HepG2 (cell line): Measurements from ENCODE around the gene CERS4. TPM values are rescaled to one million over a fixed set of nuclear protein-coding genes. Genes with fewer than 3 reads are reported as not detected.

ENCODE experiments used
- AHDC1 ChIP-seq: sonication (generic); formaldehyde crosslinking; IDR thresholded peaks from 2 replicates; pipeline ENCODE4 v1.5.1; 2020; ENCODE audit warnings: mild to moderate bottlenecking, missing genetic modification reagents, borderline replicate concordance
- FOXO1 ChIP-seq: sonication (generic); formaldehyde crosslinking; IDR thresholded peaks from 2 replicates; pipeline ENCODE4 v1.4.0; 2020; ENCODE audit warnings: missing genetic modification reagents
- MTA1 ChIP-seq: sonication (generic); formaldehyde crosslinking; IDR thresholded peaks from 2 replicates; pipeline ENCODE4 v1.4.0; 2020; ENCODE audit warnings: missing genetic modification reagents, mild to moderate bottlenecking, borderline replicate concordance
- POGZ ChIP-seq: sonication (generic); formaldehyde crosslinking; IDR thresholded peaks from 2 replicates; pipeline ENCODE4 v1.4.0; 2020; ENCODE audit warnings: mild to moderate bottlenecking, missing genetic modification reagents
- TERF1 ChIP-seq: sonication (generic); formaldehyde crosslinking; IDR thresholded peaks from 2 replicates; pipeline ENCODE4 v1.8.0; 2022; ENCODE audit warnings: mild to moderate bottlenecking, missing genetic modification reagents, moderate library complexity
- ZNF446 ChIP-seq: sonication (generic); formaldehyde crosslinking; IDR thresholded peaks from 2 replicates; pipeline ENCODE4 v1.5.0; 2020; ENCODE audit warnings: mild to moderate bottlenecking, missing genetic modification reagents
- ZNF564 ChIP-seq: sonication (generic); formaldehyde crosslinking; IDR thresholded peaks from 2 replicates; pipeline ENCODE4 v1.8.1; 2023; ENCODE audit warnings: mild to moderate bottlenecking, missing genetic modification reagents
- ZNF646 ChIP-seq: sonication (generic); formaldehyde crosslinking; IDR thresholded peaks from 2 replicates; pipeline ENCODE4 v1.9.0; 2021; ENCODE audit warnings: mild to moderate bottlenecking, missing genetic modification reagents
- polyA plus RNA-seq, 8 experiments: library from polyadenylated mRNA; depleted of rRNA in 3 of 8; stranded (reverse) in 7 of 8; unstranded in 1 of 8; fragments of >200 nt; fragmentation: Illumina TruSeq in 4 of 8; extraction: Trizol in 4 of 8; gene quantifications; 2 replicates each; pipeline versions ENCODE4 v1.2.1 to v1.2.3, GENCODE V29; 2011 to 2016; ENCODE audit warnings: low read depth in 4 of 8, missing spikeins in 1 of 8, mixed read lengths in 1 of 8; ENCODE audit not compliant: insufficient read depth in 1 of 8
- total RNA-seq, 5 experiments: library from RNA; depleted of rRNA; stranded (reverse); fragments of >200 nt; fragmentation: Illumina TruSeq; extraction: Trizol; gene quantifications; 2 replicates each; pipeline ENCODE4 v1.2.3, GENCODE V29; 2016; ENCODE audit warnings: low read depth in 1 of 5
- TF ChIP-seq, protein P1 (sequence below): IDR thresholded peaks from 2 replicates; pipeline ENCODE4 v1.6.1; 2016; ENCODE audit warnings: low read depth
- TF ChIP-seq, protein P2 (sequence below): sonication (generic); formaldehyde crosslinking; IDR thresholded peaks from 2 replicates; pipeline ENCODE4 v1.8.1; 2023; ENCODE audit warnings: mild to moderate bottlenecking, moderate library complexity, missing genetic modification reagents

Gene CERS4
- total and polyA plus RNA-seq, 2 of the 13 experiments (the other 11 are each of a cell fraction or from before 2014, with no cell fraction given), result 74.7 to 83.5 TPM

DNA sequence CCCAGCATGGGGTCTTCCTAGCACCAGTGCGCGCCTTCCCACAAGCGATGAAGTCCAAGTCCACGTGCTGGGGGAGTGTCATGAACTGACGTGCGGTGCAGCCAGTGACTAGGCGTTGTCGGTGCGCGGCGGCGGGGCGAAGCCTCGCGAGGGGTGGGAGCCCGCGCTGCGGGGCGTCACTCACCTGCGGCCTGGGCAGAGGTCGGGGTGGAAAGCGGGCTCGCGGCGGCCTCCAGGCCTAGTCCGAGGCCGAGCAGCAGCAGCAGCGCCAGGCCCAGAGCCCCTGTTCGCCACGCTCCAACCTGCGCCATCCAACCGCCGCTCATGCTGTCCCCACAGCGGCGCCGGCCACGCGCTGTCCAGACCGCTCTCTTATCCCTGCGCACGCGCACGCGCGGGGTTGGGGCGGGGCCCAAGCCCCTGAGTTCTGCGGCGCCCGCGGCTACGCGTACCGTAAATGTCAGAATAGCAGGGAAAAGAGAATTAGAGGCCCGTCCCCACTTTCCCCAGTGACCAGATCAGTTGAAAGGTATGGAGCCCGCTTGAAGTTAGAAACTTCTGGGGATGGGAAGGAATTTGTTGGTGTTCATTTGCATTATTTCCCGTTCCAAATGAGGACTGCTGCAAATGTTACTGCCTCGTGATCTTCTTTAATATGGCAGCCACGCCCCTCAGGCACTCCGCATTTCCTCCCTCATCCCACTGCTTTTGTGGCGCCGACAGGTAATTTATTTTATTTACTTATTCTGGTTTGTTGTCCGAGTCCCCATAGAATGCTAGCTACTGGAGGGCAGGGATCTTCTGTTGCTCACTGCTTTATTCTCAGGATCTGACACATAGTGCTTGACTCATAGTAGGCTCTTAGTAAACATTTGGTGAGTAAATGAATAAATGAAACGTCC, 99.0 kb downstream of the CERS4 start, which contains the start of gene CD320 (continued):
- TF ChIP-seq, protein P1, sequence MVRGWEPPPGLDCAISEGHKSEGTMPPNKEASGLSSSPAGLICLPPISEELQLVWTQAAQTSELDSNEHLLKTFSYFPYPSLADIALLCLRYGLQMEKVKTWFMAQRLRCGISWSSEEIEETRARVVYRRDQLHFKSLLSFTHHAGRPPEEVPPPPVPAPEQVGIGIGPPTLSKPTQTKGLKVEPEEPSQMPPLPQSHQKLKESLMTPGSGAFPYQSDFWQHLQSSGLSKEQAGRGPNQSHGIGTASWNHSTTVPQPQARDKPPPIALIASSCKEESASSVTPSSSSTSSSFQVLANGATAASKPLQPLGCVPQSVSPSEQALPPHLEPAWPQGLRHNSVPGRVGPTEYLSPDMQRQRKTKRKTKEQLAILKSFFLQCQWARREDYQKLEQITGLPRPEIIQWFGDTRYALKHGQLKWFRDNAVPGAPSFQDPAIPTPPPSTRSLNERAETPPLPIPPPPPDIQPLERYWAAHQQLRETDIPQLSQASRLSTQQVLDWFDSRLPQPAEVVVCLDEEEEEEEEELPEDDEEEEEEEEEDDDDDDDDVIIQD (CRISPR knock-in tag), result no peak
- TF ChIP-seq TERF1 (CRISPR knock-in tag), result peak; percentile 92; the same call in 1 of the 2 replicates
- peak; percentile 23; the same call in 1 of the 2 replicates for TF ChIP-seq FOXO1 (CRISPR knock-in tag)
- no peak for TF ChIP-seq AHDC1 (CRISPR knock-in tag)
- TF ChIP-seq, protein P2, sequence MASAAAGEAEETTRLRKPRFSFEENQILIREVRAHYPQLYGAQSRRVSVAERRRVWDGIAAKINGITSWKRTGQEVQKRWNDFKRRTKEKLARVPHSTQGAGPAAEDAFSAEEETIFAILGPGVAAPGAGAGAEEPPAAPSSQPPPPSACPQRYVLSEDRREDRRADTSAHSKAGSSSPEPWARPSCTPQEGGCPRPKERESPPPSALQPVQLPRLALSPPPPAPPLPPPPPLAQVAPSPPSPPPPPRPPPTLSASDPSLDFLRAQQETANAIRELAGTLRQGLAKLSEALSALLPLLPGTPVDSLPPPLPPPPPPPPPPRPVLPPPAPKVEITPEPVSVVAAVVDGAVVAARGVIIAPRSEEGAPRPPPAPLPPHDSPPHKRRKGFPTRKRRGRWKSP, result peak; percentile 84
- peak; percentile 88 for TF ChIP-seq ZNF564 (CRISPR knock-in tag)
- TF ChIP-seq ZNF446 (CRISPR knock-in tag), result peak; percentile 73; the same call in 1 of the 2 replicates
- no peak for TF ChIP-seq ZNF646
- TF ChIP-seq MTA1 (CRISPR knock-in tag), result peak; percentile 76; the same call in 1 of the 2 replicates
- peak; percentile 23; the same call in 1 of the 2 replicates for TF ChIP-seq POGZ (CRISPR knock-in tag)
